ENCODE results near the gene GLRB.

GRCh38 chr4:157096439-157096838 lies 20.5 kb downstream of the GLRB start:
- no peak for TF ChIP-seq POLR2A (IDR thresholded peaks at IDR 0.05)
- no peak for TF ChIP-seq CTCF (IDR thresholded peaks at IDR 0.05)

Data from esophagus squamous epithelium (tissue), 4 donors.